Caco-2 (cell line): Measurements from ENCODE around the gene RBM17. TPM values are rescaled to one million over a fixed set of nuclear protein-coding genes. Genes with fewer than 3 reads are reported as not detected.

Source experiments
- BruUV-seq: library from RNA; stranded (reverse); fragments of 400-500 nt; replicated peaks from 2 replicates; lab custom pipeline; 2021; lab: Mats Ljungman, UMichigan
- CTCF ChIA-PET: fragments of 300-600 bp; sonication (Branson Sonifier 250); formaldehyde crosslinking; loops from one replicate; lab custom pipeline; 2022; ENCODE audit warnings: antibody characterized with exemption; lab: Charles Lee
- POLR2A ChIA-PET: fragments of 300-600 bp; sonication (Branson Sonifier 250); formaldehyde crosslinking; loops from one replicate; lab custom pipeline; 2022; ENCODE audit warnings: antibody characterized with exemption; lab: Charles Lee
- DNase-seq, 2 experiments: peaks; one replicate each; pipeline versions ENCODE4 v3.0.0 to v3.0.0-alpha.2; 2020 to 2022
- H3K27me3 ChIP-seq: replicated peaks from 2 replicates; pipeline ENCODE4 v1.6.0; 2011; ENCODE audit warnings: low read length; ENCODE audit not compliant: control insufficient read depth, insufficient read depth
- H3K36me3 ChIP-seq: 2 replicates; pipeline ENCODE4 v1.5.1; 2011; ENCODE audit warnings: low read length; ENCODE audit not compliant: control insufficient read depth, insufficient read depth
- H3K4me1 ChIP-seq: fragments of 250-450 bp; sonication (Bioruptor Pico); 2 replicates; pipeline ENCODE4 v1.5.1; 2020; ENCODE audit warnings: mild to moderate bottlenecking
- H3K4me3 ChIP-seq: 2 replicates; pipeline ENCODE4 v1.5.1; 2011; ENCODE audit warnings: low read depth, mild to moderate bottlenecking, control low read depth, low read length
- H3K9me3 ChIP-seq: fragments of 250-450 bp; sonication (Bioruptor Pico); 2 replicates; pipeline ENCODE4 v1.5.1; 2020; ENCODE audit warnings: mild to moderate bottlenecking, moderate library complexity
- H3K27ac Mint-ChIP-seq: one replicate; pipeline ENCODE4 v1.8.0; 2022; ENCODE audit warnings: mixed read lengths; ENCODE audit not compliant: unreplicated experiment
- H3K27me3 Mint-ChIP-seq: one replicate; pipeline ENCODE4 v1.8.0; 2022; ENCODE audit warnings: mixed read lengths; ENCODE audit not compliant: insufficient read depth, unreplicated experiment
- H3K36me3 Mint-ChIP-seq: one replicate; pipeline ENCODE4 v1.8.0; 2022; ENCODE audit warnings: mild to moderate bottlenecking, mixed read lengths; ENCODE audit not compliant: insufficient read depth, unreplicated experiment
- H3K4me1 Mint-ChIP-seq: one replicate; pipeline ENCODE4 v1.8.0; 2022; ENCODE audit warnings: low read depth, mixed read lengths; ENCODE audit not compliant: unreplicated experiment
- H3K4me3 Mint-ChIP-seq: one replicate; pipeline ENCODE4 v1.8.0; 2022; ENCODE audit warnings: mild to moderate bottlenecking, moderate library complexity, mixed read lengths; ENCODE audit not compliant: unreplicated experiment
- H3K9me3 Mint-ChIP-seq: one replicate; pipeline ENCODE4 v1.8.0; 2022; ENCODE audit warnings: mixed read lengths; ENCODE audit not compliant: unreplicated experiment
- CTCF ChIP-seq, 2 experiments: fragments of 200-600 bp in 1 of 2; IDR thresholded peaks; 1 replicate in 1 of 2; 2 replicates in 1 of 2; pipeline versions ENCODE4 v1.5.1 to v1.8.0; 2011 to 2022; ENCODE audit warnings: antibody characterized with exemption in 1 of 2, control low read depth in 1 of 2, inconsistent platforms in 1 of 2, low read depth in 1 of 2, low read length in 1 of 2, mild to moderate bottlenecking in 1 of 2, moderate library complexity in 1 of 2; ENCODE audit not compliant: insufficient read depth in 1 of 2, severe bottlenecking in 1 of 2, unreplicated experiment in 1 of 2
- intact Hi-C: fragments of 100-400 bp; cut with micrococcal nuclease; formaldehyde crosslinking; loops from one replicate; pipeline ENCODE4 v1.10.0; 2022; ENCODE audit not compliant: unreplicated experiment
- total RNA-seq: library from RNA; stranded (reverse); gene quantifications from 2 replicates; pipeline ENCODE4 v1.2.3, GENCODE V29; 2022

RBM17 gene
- total RNA-seq, 1 experiment from 2014 or later = 290 TPM

GRCh38 chr10:6116806-6117205 lies 28.0 kb downstream of the RBM17 start:
- Mint-ChIP-seq H3K36me3 (peaks cover 81% of the 10 kb centered on the region), H3K4me3 (no peak overlapping the region), H3K4me1 (no peaks in the 10 kb centered on the region), H3K9me3 (no peaks in the 10 kb centered on the region), H3K27me3 (no peaks in the 10 kb centered on the region), H3K27ac (no peak overlapping the region)
- intact Hi-C loops = no loop called here
- Histone ChIP-seq H3K27me3 (no peaks in the 10 kb centered on the region), H3K4me3 (no peak overlapping the region), H3K4me1 (no peaks in the 10 kb centered on the region), H3K9me3 (no peaks in the 10 kb centered on the region), H3K36me3 (peaks cover 10% of the 10 kb centered on the region)
- no peak for DNase-seq
- POLR2A ChIA-PET = interaction anchor here (1.7 kb wide), 1 partner anchor 86 kb away, joined by 4 read pairs; the partner anchor contains the start of gene PFKFB3
- CTCF ChIA-PET = no interaction called here
- no peak for TF ChIP-seq CTCF (IDR thresholded peaks at IDR 0.05; ENCODE audit: insufficient read depth in 1 of 2, low read depth in 1 of 2, low read length in 1 of 2, severe bottlenecking in 1 of 2, unreplicated experiment in 1 of 2)
- BruUV-seq = no TSS peak

- DNase-seq = no peak
- ChIA-PET POLR2A (interaction anchor here (1.7 kb wide), 1 partner anchor 85 kb away, joined by 4 read pairs; the partner anchor contains the start of gene PFKFB3), CTCF (no interaction called here)
- H3K4me3 Mint-ChIP-seq = no peak overlapping the region
- no peak overlapping the region for H3K27ac Mint-ChIP-seq
- BruUV-seq = no TSS peak
- Histone ChIP-seq H3K4me1 (no peaks in the 10 kb centered on the region), H3K27me3 (no peaks in the 10 kb centered on the region), H3K9me3 (no peaks in the 10 kb centered on the region), H3K4me3 (no peak overlapping the region), H3K36me3 (peaks cover 3% of the 10 kb centered on the region; the same call in 1 of the 2 replicates)
- intact Hi-C loops = no loop called here
- no peaks in the 10 kb centered on the region for H3K4me1 Mint-ChIP-seq
- no peak for TF ChIP-seq CTCF (IDR thresholded peaks at IDR 0.05; ENCODE audit: insufficient read depth in 1 of 2, low read depth in 1 of 2, low read length in 1 of 2, severe bottlenecking in 1 of 2, unreplicated experiment in 1 of 2)
- H3K27me3 Mint-ChIP-seq = no peaks in the 10 kb centered on the region
- H3K36me3 Mint-ChIP-seq = peaks cover 71% of the 10 kb centered on the region
- H3K9me3 Mint-ChIP-seq = no peaks in the 10 kb centered on the region
Measured at GRCh38 chr10:6117711-6118110, 28.9 kb downstream of the RBM17 start.

GRCh38 chr10:6119423-6119822 lies 30.6 kb downstream of the RBM17 start:
- ChIA-PET CTCF (interaction anchor here (1.5 kb wide), 1 partner anchor 282 kb away, joined by 6 read pairs; no protein-coding TSS in a partner anchor), POLR2A (no interaction called here)
- Histone ChIP-seq H3K4me3 (no peak overlapping the region), H3K36me3 (peaks cover 3% of the 10 kb centered on the region; the same call in 1 of the 2 replicates), H3K4me1 (no peaks in the 10 kb centered on the region), H3K9me3 (no peaks in the 10 kb centered on the region), H3K27me3 (no peaks in the 10 kb centered on the region)
- peaks cover 54% of the 10 kb centered on the region for H3K36me3 Mint-ChIP-seq
- H3K4me1 Mint-ChIP-seq = no peaks in the 10 kb centered on the region
- H3K9me3 Mint-ChIP-seq = no peaks in the 10 kb centered on the region
- no peak overlapping the region for H3K4me3 Mint-ChIP-seq
- no peaks in the 10 kb centered on the region for H3K27me3 Mint-ChIP-seq
- H3K27ac Mint-ChIP-seq = no peak overlapping the region
- no TSS peak for BruUV-seq
- DNase-seq = no peak
- intact Hi-C loops = no loop called here
- TF ChIP-seq CTCF (IDR thresholded peaks at IDR 0.05; ENCODE audit: insufficient read depth in 1 of 2, low read depth in 1 of 2, low read length in 1 of 2, severe bottlenecking in 1 of 2, unreplicated experiment in 1 of 2) = no peak
